ENCODE measurements around the gene EHD4. TPM values are rescaled to one million over a fixed set of nuclear protein-coding genes. Genes with fewer than 3 reads are reported as not detected.

The EHD4 gene
- total RNA-seq, 2 donors from 2014 or later: 18.4 to 22.6 TPM

- H3K9me3 ChIP-seq: no peaks in the 10 kb centered on the region
- H3K4me1 ChIP-seq (replicated peaks): peaks cover 7% of the 10 kb centered on the region
- no peaks in the 10 kb centered on the region for H3K27me3 ChIP-seq (replicated peaks; ENCODE audit: insufficient read depth)
- no peak overlapping the region for H3K4me3 ChIP-seq
- intact Hi-C loops (cut with DNase I): no loop called here
- DNase-seq (ENCODE audit: low spot score): no peak
- TF ChIP-seq POLR2A (IDR thresholded peaks at IDR 0.05): no peak
- TF ChIP-seq POLR2AphosphoS5 (IDR thresholded peaks at IDR 0.05): no peak
- no peak for TF ChIP-seq CTCF (IDR thresholded peaks at IDR 0.05)
- H3K27ac ChIP-seq: no peak overlapping the region
- WGBS: 93% methylated on average over 9 of the region's 10 CpGs
- H3K36me3 ChIP-seq: no peaks in the 10 kb centered on the region
These were observed 24.0 kb upstream of the EHD4 start for GRCh38 chr15:41996376-41996775.

GRCh38 chr15:41995476-41995855 lies 23.1 kb upstream of the EHD4 start:
- DNase-seq (ENCODE audit: low spot score): no peak
- intact Hi-C loops (cut with DNase I): no loop called here

GRCh38 chr15:41994772-41995475 lies 22.6 kb upstream of the EHD4 start:
- Histone ChIP-seq H3K4me1 (replicated peaks) (peaks cover 7% of the 10 kb centered on the region), H3K9me3 (no peaks in the 10 kb centered on the region), H3K27me3 (replicated peaks; ENCODE audit: insufficient read depth) (no peaks in the 10 kb centered on the region), H3K4me3 (no peak overlapping the region), H3K36me3 (no peaks in the 10 kb centered on the region), H3K27ac (no peak overlapping the region)
- DNase-seq (ENCODE audit: low spot score): no peak
- 83% methylated on average over 10 of the region's 10 CpGs for WGBS
- TF ChIP-seq POLR2A (IDR thresholded peaks at IDR 0.05) (no peak), CTCF (IDR thresholded peaks at IDR 0.05) (no peak), POLR2AphosphoS5 (IDR thresholded peaks at IDR 0.05) (no peak)
- intact Hi-C loops (cut with DNase I): loop anchor here (5.0 kb wide), 1 partner anchor 142 kb away; no protein-coding TSS in a partner anchor

More at GRCh38 chr15:41995476-41995855, 23.1 kb upstream of the EHD4 start:
- no peaks in the 10 kb centered on the region for H3K27me3 ChIP-seq (replicated peaks; ENCODE audit: insufficient read depth)
- WGBS: over 99% methylated on average over 7 of the region's 7 CpGs
- no peaks in the 10 kb centered on the region for H3K36me3 ChIP-seq
- no peaks in the 10 kb centered on the region for H3K9me3 ChIP-seq
- TF ChIP-seq POLR2AphosphoS5 (IDR thresholded peaks at IDR 0.05): no peak
- TF ChIP-seq POLR2A (IDR thresholded peaks at IDR 0.05): no peak
- no peak for TF ChIP-seq CTCF (IDR thresholded peaks at IDR 0.05)
- peaks cover 7% of the 10 kb centered on the region for H3K4me1 ChIP-seq (replicated peaks)
- H3K27ac ChIP-seq: no peak overlapping the region
- no peak overlapping the region for H3K4me3 ChIP-seq

- no peak for DNase-seq (ENCODE audit: low spot score)
- intact Hi-C loops (cut with DNase I): loop anchor here (5.0 kb wide), 1 partner anchor 143 kb away; no protein-coding TSS in a partner anchor
- Histone ChIP-seq H3K4me3 (no peak overlapping the region), H3K36me3 (no peaks in the 10 kb centered on the region), H3K4me1 (replicated peaks) (peaks cover 7% of the 10 kb centered on the region), H3K27me3 (replicated peaks; ENCODE audit: insufficient read depth) (no peaks in the 10 kb centered on the region), H3K9me3 (no peaks in the 10 kb centered on the region), H3K27ac (no peak overlapping the region)
- no peak for TF ChIP-seq POLR2A (IDR thresholded peaks at IDR 0.05)
- TF ChIP-seq CTCF (IDR thresholded peaks at IDR 0.05): no peak
- TF ChIP-seq POLR2AphosphoS5 (IDR thresholded peaks at IDR 0.05): no peak
- 78% methylated on average over 5 of the region's 5 CpGs for WGBS
These were observed 21.9 kb upstream of the EHD4 start for GRCh38 chr15:41994171-41994650.
